ENCODE measurements around the gene SNED1. TPM values are rescaled to one million over a fixed set of nuclear protein-coding genes. Genes with fewer than 3 reads are reported as not detected.

The SNED1 gene
- total RNA-seq, 1 donor from 2014 or later: 6.1 TPM

DNA sequence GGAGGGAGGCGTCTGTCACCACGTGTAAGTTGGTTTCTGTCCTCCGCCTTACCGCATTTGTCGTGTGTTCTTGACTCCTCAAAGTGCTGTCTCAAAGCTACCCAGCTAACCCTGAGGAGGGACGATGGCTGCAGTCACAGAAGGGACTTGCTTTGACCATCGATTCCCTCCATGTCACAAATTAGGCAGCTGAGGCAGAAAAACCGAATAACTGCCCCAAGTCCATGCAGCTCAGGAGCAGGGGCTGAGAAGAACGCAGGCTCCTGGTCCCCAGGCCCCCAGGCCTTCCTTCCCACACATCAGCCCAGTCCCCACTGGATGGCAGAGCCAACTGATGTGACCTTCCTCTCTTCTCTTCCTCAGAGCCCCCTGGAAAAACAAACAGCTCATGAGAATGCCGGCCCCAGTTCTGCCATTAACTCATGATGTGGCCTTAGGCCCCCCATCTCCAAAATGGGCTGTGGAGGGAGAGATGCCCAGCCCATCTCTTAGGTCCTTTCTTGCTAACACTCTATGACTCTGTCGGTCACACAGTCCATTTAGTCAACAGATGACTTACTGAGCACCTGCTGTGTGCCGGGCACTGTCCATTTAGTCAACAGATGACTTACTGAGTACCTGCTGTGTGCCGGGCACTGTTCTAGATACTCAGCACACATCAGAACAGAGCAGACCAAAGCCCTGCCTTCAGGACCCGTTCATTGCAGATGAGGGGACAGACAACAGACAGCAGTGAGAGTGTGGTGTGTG is 84.1 kb downstream of the SNED1 start:
- H3K4me1 ChIP-seq: peaks cover 10% of the 10 kb centered on the region
- no peak for TF ChIP-seq CTCF (IDR thresholded peaks at IDR 0.05; ENCODE audit: borderline replicate concordance)
- intact Hi-C loops (cut with micrococcal nuclease): no loop called here
- H3K27me3 ChIP-seq (ENCODE audit: low read depth): no peaks in the 10 kb centered on the region
- H3K27ac ChIP-seq (replicated peaks): no peak overlapping the region
- H3K36me3 ChIP-seq: peaks cover 29% of the 10 kb centered on the region
- DNase-seq: no peak
- H3K4me3 ChIP-seq: no peak overlapping the region
- H3K9me3 ChIP-seq (replicated peaks): no peaks in the 10 kb centered on the region

- TF ChIP-seq CTCF (IDR thresholded peaks at IDR 0.05; ENCODE audit: borderline replicate concordance): no peak
- no peak for DNase-seq
- Histone ChIP-seq H3K9me3 (replicated peaks) (no peaks in the 10 kb centered on the region), H3K4me1 (peaks cover 10% of the 10 kb centered on the region), H3K36me3 (peaks cover 34% of the 10 kb centered on the region), H3K4me3 (no peak overlapping the region), H3K27ac (replicated peaks) (no peak overlapping the region), H3K27me3 (ENCODE audit: low read depth) (no peaks in the 10 kb centered on the region)
- intact Hi-C loops (cut with micrococcal nuclease): no loop called here
Measured at GRCh38 chr2:241083091-241083415, 84.6 kb downstream of the SNED1 start.

GRCh38 chr2:241084856-241085444 is 86.5 kb downstream of the SNED1 start:
- Histone ChIP-seq H3K36me3 (peaks cover 53% of the 10 kb centered on the region), H3K27me3 (ENCODE audit: low read depth) (no peaks in the 10 kb centered on the region), H3K9me3 (replicated peaks) (no peaks in the 10 kb centered on the region), H3K4me3 (no peak overlapping the region), H3K4me1 (peaks cover 10% of the 10 kb centered on the region), H3K27ac (replicated peaks) (no peak overlapping the region)
- intact Hi-C loops (cut with micrococcal nuclease): no loop called here
- no peak for TF ChIP-seq CTCF (IDR thresholded peaks at IDR 0.05; ENCODE audit: borderline replicate concordance)
- DNase-seq: no peak

GRCh38 chr2:241087420-241088268 is 89.2 kb downstream of the SNED1 start:
- Histone ChIP-seq H3K9me3 (replicated peaks) (no peaks in the 10 kb centered on the region), H3K36me3 (peaks cover 70% of the 10 kb centered on the region), H3K4me3 (no peak overlapping the region), H3K27ac (replicated peaks) (no peak overlapping the region), H3K4me1 (no peaks in the 10 kb centered on the region), H3K27me3 (ENCODE audit: low read depth) (no peaks in the 10 kb centered on the region)
- intact Hi-C loops (cut with micrococcal nuclease): no loop called here
- DNase-seq: no peak
- no peak for TF ChIP-seq CTCF (IDR thresholded peaks at IDR 0.05; ENCODE audit: borderline replicate concordance)

GRCh38 chr2:241088376-241088775 is 90.0 kb downstream of the SNED1 start:
- no peak for DNase-seq
- peaks cover 76% of the 10 kb centered on the region for H3K36me3 ChIP-seq
- no peak overlapping the region for H3K4me3 ChIP-seq
- H3K27me3 ChIP-seq (ENCODE audit: low read depth): no peaks in the 10 kb centered on the region
- TF ChIP-seq CTCF (IDR thresholded peaks at IDR 0.05; ENCODE audit: borderline replicate concordance): no peak
- no peak overlapping the region for H3K27ac ChIP-seq (replicated peaks)
- H3K9me3 ChIP-seq (replicated peaks): no peaks in the 10 kb centered on the region
- intact Hi-C loops (cut with micrococcal nuclease): no loop called here
- H3K4me1 ChIP-seq: no peaks in the 10 kb centered on the region

All from left ventricle myocardium inferior (tissue), 1 donor.